GM15510 (cell line): ENCODE data around the gene ADAMTSL4.

Experiments
- POLR2A ChIP-seq: IDR thresholded peaks from 3 replicates; pipeline ENCODE4 v1.6.1; 2011; ENCODE audit warnings: borderline replicate concordance; ENCODE audit not compliant: insufficient read length; ENCODE audit errors: extremely low read depth

The ADAMTSL4 gene

DNA sequence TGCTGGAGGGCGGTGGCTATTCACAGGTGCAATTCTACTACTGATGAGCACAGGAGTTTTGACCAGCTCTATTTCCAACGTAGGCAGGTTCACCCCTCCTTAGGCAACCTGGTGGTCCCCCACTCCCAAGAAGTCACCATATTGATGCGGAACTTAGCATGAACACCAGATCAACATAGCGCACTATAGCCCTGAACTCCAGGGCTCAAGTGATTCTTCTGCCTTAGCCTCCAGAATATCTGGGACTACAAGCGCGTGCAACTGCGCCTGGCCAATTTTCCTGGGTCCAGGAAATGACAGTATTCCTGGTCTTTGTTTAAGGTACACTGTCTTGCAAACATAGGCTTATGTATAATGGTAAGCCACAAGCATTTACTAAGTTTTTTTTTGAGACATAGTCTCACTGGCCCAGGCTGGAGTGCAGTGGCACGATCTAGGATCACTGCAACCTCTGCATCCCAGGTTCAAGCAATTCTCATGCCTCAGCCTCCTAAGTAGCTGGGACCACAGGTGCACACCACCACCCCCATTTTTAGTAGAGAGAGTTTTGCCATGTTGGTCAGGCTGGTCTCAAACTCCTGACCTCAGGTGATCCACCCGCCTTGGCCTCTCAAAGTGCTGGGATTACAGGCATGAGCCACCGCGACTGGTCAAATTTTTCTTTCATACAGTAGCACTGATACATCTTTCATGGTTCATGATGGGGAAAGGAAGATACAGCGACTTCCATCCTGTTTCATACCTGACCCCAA, 17.6 kb downstream of the ADAMTSL4 start:
- TF ChIP-seq POLR2A, result peak; percentile 5

GRCh38 chr1:150567341-150567716, 18.1 kb downstream of the ADAMTSL4 start:
- TF ChIP-seq POLR2A, result no peak

- TF ChIP-seq POLR2A, result peak; percentile 49
Measured at GRCh38 chr1:150567717-150568593, 18.7 kb downstream of the ADAMTSL4 start.

DNA sequence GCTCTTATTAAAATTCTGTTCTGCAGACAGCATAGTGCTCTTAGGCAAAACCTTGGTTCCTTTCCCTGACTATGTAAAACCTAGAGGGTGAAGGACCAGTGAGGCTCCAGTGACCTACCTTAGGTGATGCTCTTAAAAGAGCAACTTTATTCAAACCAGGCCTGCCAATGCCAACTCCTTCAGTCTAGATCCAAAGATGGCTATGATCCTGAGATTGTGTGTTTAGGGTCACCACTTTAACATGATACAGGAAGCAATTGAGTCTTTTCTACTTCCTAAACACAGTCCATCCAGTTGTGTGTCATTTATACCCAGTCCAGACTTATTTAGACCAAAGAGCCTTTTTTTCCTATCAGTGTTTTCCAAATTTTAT, 19.4 kb downstream of the ADAMTSL4 start:
- TF ChIP-seq POLR2A, result peak; percentile 22

DNA sequence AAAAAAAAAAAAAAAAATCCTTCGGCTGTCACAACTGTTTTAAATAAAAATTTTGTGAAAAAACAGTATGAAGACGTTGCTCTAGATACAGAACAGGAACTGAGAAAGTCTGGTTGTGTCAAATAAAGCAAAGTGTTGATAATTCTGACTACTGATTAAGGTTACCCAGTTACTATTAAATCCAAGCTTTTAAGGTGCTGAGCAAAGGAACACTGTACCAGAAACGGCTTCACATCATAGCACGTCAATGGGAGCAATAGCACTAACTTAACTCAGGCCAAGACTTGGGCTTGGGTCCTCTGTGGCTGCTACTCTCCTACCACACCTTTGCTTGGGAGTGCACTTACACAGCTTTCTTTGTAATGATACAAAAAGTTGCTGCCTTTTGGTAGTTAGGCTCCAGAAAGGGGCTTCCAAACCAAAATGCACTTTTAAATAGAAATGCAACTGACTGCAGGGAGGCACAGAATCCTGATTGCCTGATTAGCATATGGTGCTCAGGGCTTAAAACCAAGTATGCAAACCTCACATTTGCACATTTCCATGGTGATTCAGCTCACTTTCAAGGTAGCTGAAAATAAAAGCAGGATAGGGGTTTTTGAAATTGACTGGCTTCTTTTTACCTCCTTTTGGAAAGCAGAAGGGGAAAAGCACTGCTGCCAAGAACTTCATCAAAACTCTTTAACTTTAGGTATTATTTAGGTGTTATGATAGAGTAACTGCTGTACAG, 23.9 kb downstream of the ADAMTSL4 start:
- TF ChIP-seq POLR2A, result peak; percentile 36

- no peak for TF ChIP-seq POLR2A
Measured at GRCh38 chr1:150574260-150575071, 25.3 kb downstream of the ADAMTSL4 start.

DNA sequence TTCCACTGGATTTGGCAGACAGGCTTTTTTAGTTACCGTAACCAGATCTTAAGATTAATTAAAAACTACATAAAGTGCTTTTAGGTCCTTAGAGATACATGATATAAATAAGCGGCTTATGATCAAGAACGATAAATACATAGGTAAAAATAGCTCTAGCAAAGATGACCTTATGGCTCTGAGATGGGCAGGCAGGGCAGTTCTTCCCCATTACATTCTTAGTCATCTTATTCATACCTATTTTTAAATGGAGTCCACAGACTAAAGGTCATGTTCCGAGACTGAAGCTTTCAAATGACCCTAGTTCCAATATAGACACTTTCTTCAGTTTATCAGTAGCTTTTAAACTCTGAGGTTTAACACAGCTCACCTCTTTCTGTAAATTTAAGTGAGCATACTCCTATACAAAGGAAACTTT, 25.9 kb downstream of the ADAMTSL4 start:
- TF ChIP-seq POLR2A, result no peak

DNA sequence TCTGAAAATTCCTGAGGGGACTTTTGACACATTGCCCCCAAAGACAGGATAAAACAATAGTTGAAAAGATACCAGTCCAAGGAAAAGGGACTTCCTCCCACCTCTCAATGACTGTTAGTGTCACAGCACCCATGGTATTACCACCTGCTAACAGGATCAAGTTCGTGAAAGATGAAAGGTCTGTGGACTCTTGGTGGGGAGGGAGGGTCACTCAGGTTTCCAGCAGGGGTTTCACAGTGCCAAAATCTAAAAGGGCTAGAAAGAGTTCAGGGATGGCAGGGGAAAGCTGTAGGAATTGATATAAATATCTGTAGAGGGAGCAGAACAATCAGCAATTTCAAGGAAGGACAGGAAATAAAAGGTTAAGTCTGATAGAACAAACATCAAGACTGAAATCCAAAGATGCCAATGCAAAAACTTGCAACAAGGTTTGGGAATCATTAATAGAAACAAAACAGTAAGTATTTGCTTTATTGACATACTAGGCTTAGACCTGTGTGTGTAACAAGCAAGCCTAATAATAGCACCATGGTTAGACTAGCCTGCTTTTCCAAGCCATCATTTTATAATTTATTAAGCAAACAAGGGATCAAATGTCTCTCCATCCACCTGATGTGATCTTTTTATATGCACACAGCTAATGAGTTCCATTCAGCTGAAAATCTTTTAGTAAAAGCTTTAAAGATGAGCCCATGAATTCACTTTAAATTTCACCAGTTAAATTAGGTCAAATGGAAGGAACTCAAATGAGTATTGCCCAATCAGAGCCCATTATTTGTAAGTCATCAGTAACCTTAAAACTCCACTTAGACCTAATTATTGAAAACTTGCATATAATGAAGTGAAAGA, 26.5 kb downstream of the ADAMTSL4 start:
- no peak for TF ChIP-seq POLR2A

GRCh38 chr1:150576367-150576711, 27.1 kb downstream of the ADAMTSL4 start:
- TF ChIP-seq POLR2A, result no peak

GRCh38 chr1:150576794-150577556, 27.8 kb downstream of the ADAMTSL4 start:
- no peak for TF ChIP-seq POLR2A

DNA sequence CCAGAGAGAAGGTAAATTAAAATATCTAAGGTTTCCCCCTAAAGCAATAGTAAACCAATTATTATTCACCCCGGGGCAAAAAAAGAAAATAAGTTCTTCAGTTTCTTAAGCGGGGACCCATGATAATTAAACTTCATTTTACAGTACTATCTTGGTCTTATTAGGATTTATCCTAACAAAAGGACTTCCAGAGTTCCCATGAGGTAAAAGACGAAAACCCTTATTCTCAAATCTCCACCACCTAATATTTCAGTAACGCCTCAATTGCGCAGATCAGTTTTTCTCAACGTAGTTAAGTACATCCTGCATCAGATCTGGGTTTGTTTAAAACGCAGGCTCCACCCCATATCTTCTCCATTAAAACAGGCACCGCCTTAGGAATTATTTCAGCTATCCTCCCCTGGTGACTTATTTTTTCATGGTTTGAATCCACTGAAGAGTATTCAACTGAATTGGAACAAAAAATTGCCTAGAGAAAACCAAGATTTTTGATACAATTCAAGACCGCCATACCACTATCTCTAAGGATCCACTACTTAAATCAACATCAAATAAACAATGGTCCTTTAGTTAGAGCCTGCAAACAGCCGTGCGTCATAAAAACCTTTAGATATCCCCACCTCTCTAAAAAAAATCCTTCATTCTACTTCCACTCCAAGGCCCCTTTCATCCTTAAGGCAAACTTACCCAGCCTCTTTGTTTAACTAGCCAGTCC, 28.5 kb downstream of the ADAMTSL4 start:
- no peak for TF ChIP-seq POLR2A

DNA sequence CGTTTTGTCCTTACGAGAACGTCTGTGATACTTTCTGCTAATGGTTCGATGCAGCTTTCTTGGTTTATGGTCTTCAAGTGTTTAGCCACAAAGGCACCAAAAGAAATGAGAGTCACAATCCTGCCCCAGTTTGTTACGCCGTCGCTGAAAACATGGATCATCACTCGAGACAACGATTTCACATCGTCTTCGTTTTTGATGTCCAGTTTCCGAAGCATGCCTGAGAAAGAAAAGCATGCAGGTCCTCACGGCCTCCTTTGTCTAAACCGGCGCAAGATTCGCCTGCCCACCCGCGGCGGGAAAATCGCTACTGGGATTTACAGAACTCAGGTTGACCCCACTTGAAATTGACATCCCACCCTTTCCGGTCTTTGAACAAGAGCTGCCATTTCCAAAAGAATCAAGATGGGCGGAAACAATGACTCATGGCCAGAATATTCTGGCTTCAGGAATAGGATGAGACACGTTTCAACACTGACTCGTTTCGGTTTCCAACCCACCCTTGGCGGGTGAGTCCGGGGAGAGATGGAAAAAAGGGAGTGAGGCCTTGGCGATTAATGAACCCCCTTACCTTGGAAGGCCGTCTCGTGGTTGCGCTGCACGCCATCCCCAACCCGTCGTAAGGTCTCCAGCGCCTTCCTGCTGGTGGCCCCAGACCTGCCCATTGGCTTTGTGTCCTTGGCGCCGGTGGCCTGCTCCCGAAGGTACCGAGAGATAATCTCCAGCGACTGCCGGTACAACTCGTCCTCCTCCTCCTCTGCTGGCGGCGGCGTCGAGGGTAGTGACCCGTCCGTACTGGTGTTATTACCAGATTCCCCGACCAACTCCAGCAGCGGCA, 29.3 kb downstream of the ADAMTSL4 start:
- no peak for TF ChIP-seq POLR2A
